AG09309 (cell line): ENCODE measurements around the gene LPIN1.

Experiments
- DNase-seq: peaks from one replicate; pipeline ENCODE4 v3.0.0-alpha.2; 2010; ENCODE audit warnings: low read depth
- H3K4me3 ChIP-seq: 2 replicates; pipeline ENCODE4 v1.5.1; 2011; ENCODE audit warnings: mild to moderate bottlenecking, low read depth, low read length, moderate library complexity; ENCODE audit not compliant: control insufficient read depth
- TF ChIP-seq, protein P1 (sequence below): IDR thresholded peaks from 2 replicates; pipeline ENCODE4 v1.5.1; 2011; ENCODE audit warnings: mild to moderate bottlenecking, low read depth, low read length, inconsistent platforms; ENCODE audit not compliant: insufficient read depth, control insufficient read depth; ENCODE audit errors: missing control alignments

The LPIN1 gene

DNA sequence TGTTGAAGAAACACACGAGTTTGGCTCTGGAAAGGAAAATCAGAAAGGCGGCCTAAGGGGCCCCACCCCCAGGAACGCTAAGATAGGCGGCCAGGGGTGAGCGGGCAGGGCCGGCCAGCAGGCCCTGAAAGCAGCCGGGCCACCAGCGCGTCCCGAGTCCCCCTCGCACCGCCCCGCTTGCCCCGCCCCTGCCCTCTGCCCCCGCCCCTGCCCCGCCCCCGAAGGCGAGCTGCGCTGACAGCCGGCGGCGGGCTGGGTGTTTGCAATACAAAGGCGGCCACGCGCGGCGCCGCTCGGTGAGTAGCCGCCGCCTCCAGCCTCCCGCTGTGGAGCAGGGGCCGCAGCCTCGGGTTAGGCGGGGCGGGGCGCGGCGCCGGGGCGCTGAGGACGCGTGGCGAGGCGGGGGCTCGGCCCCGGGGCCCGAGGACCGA lies at the start of gene LPIN1:
LPIN1 (plus strand) TSS at position 257 of the 431 bp plus-strand sequence. CDS start 18,910 bp downstream, outside the sequence.
- peak within 1 kb of the TSS; percentile 68 for H3K4me3 ChIP-seq
- TF ChIP-seq, protein P1, sequence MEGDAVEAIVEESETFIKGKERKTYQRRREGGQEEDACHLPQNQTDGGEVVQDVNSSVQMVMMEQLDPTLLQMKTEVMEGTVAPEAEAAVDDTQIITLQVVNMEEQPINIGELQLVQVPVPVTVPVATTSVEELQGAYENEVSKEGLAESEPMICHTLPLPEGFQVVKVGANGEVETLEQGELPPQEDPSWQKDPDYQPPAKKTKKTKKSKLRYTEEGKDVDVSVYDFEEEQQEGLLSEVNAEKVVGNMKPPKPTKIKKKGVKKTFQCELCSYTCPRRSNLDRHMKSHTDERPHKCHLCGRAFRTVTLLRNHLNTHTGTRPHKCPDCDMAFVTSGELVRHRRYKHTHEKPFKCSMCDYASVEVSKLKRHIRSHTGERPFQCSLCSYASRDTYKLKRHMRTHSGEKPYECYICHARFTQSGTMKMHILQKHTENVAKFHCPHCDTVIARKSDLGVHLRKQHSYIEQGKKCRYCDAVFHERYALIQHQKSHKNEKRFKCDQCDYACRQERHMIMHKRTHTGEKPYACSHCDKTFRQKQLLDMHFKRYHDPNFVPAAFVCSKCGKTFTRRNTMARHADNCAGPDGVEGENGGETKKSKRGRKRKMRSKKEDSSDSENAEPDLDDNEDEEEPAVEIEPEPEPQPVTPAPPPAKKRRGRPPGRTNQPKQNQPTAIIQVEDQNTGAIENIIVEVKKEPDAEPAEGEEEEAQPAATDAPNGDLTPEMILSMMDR, result peak; percentile 4
- DNase-seq, result no peak

GRCh38 chr2:11696736-11697102 lies 49.7 kb upstream of the LPIN1 start:
- DNase-seq, result no peak
- TF ChIP-seq, protein P1, result no peak
- H3K4me3 ChIP-seq, result no peak overlapping the region

- no peak for DNase-seq
- TF ChIP-seq, protein P1, result no peak
- H3K4me3 ChIP-seq, result no peak overlapping the region
These were observed 49.1 kb upstream of the LPIN1 start for GRCh38 chr2:11697103-11697871.

DNA sequence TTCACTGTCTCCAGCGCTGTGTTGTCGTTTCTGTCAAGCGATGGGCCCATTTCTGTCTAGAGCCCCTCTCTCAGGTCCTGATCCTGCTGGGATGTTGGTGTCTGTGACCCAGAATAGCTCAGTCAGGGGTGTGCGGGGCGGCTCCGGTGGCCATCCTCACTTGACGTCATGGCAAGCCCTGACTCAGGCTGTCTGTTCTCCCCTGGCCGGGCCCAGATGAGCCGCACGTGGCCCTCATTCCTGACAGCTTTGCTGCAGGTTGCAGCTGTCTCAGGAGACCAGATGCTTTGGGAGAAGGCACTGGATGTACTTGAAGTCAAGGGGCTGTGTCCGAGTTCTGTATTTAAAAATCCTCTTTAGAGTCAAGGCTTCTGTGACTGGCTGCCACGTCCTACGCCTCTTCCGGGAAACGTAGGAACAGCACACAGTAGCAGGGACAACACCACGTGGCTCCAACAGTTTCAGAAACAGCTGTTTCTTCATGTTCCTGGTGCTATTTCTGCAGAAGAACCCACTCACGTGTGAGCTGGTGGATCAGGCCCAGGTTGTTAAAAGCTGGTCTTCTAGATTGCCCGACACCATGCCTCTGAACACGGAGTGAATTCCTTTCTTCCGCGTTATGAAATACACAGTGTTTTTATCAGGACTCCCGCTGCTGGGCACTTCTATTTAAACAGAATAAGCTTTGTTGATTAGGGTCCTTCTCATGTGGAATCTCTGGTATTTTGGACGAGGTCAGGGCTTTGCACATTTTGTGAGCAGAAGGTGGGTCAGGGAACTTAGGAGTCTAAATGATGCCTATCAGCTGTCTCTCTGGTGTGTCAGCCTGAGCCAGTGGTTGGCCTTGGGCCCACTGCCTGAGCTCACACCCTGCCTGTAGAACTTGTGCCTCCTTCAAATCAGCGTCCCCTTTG lies 48.2 kb upstream of the LPIN1 start:
- no peak overlapping the region for H3K4me3 ChIP-seq
- TF ChIP-seq, protein P1, result no peak
- no peak for DNase-seq

DNA sequence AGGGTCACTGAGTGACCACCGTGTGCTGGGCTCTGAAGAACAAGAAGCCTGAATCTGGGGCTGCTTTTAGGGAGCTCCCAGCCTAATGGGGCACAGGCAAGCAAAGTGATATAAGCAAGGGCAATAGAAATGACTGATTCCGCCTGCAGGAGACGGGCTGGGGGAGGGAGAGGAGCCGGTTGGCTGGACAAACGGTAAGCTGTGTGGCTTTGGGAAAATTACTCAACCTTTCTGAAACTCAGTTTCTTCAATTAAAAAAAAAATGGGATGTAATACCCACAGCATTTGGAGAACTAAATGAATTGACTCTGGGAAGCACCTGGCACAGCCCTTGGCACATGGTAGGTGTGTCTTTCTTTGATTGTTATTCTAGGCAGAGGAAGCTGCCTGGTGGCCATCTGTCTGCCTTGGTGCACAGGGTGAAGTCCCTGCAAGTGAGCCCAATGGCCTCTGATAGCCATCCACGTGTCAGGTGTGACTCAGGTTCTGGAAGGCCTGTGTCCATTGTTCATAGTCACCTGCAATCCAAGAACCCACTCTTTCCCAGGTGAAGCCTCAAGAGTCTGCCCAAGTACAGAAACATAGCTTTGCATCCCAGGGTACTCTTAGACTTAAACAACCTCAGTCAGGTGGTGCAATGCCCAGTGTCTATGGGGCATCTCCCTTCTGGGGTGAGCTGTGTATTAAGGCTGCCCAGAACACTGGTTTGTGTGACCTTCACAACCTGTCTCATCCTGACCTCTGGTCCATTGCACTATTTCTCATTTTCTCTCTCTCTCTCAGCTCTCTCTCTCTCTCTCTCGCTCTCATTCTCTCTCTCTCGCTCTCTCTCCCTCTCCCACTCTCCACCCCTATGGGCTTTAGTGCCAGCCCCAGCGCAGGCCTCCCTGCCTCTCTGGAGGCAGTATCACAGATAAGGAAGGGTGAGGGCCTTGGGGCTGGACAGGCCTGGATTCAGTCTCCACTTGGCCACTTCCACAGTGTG lies 46.5 kb upstream of the LPIN1 start:
- no peak overlapping the region for H3K4me3 ChIP-seq
- DNase-seq, result no peak
- TF ChIP-seq, protein P1, result no peak

DNA sequence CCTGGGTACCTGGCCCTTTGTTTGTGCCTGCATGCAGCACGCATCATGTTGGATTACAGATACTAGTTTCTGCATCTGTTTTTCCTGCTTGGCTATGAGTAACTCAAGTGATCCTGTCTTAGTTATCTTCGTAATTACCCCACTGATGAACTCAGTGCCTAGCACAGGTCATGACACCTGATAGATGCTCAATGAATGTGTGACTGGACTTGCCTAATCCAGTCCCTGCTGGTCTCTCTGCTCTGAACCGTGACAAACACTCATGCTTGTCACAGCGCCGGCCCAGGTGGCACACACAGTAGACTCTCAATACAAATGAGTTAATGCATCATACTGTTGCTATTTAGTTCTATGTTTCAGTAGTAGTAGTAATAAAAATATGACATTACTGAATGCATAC lies 45.2 kb upstream of the LPIN1 start:
- H3K4me3 ChIP-seq, result no peak overlapping the region
- no peak for DNase-seq
- TF ChIP-seq, protein P1, result no peak
